IPS-NIHi7 (cell line): ENCODE data around the gene SLC6A7.
"Not testable (repeated sequence)": the region's sequence is repeated elsewhere in the genome, so short reads cannot be mapped to it uniquely, and the experiment has no call there.

Experiments used
- DNase-seq: peaks from one replicate; pipeline ENCODE4 v3.0.0; 2012; ENCODE audit warnings: mixed read lengths; ENCODE audit errors: extremely low spot score

The SLC6A7 gene

GRCh38 chr5:150217038-150217437 is 27.2 kb downstream of the SLC6A7 start:
- no peak for DNase-seq

- DNase-seq, result peak; percentile 93
Observed at GRCh38 chr5:150217873-150218692, 28.2 kb downstream of the SLC6A7 start.

DNA sequence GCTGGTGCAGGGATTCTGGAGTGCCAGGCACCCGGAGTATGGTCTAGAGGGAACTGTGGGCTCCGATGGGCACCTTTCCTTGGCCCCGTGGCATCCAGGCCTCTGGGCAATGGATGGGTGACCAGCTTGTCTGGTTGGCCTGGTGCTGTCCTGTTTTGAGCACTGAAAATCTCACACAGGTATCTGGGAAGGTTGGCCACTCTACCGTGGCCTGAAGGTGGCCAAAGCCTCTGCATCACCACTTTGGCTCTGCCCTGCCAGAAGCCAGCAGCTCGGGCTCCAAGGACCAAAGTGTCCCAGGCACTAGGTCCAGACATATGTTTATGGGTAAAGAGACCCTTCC is 28.8 kb downstream of the SLC6A7 start:
- no peak for DNase-seq

DNA sequence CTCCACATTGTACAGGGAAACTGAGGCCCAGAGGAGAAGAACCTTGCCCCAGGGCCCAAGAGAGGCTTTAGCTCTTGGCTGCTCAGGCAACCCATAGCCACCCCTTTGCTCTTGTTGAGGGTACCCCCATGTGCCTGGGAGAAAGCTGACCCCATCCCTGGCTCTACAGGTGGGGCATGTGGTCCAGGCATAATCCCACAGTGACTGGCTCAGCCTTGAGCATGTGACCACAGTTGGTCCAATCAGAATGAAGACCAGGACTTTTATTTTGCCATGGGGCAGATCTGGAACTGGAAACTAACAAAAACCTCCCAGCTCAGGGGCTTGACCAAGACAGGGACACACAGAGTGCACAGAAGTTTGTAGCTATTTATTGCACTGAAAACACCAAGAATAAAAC is 29.3 kb downstream of the SLC6A7 start:
- peak; percentile 47 for DNase-seq

GRCh38 chr5:150219861-150220260 is 30.0 kb downstream of the SLC6A7 start:
- DNase-seq, result no peak

GRCh38 chr5:150221471-150221870 is 31.6 kb downstream of the SLC6A7 start:
- no peak for DNase-seq

DNA sequence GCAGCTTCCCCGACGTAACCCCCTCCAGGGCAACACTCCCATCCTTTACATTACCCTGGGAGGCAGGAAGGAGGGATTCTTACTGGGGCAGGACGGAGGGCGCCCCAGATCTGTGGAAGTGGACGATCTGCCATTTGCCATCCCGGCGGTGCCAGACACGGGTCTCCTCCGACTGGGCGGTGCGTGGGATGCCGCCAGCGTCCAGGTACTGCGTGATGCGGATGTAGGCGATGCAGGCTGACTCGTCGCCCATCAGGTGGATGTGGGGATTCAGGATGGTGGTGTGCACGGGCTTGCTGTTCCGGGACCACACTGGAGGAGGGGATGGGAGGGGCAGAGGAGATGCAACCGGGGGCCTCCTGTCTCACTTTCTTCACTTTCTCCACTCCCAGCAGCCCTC is 33.0 kb downstream of the SLC6A7 start:
- DNase-seq, result no peak

DNA sequence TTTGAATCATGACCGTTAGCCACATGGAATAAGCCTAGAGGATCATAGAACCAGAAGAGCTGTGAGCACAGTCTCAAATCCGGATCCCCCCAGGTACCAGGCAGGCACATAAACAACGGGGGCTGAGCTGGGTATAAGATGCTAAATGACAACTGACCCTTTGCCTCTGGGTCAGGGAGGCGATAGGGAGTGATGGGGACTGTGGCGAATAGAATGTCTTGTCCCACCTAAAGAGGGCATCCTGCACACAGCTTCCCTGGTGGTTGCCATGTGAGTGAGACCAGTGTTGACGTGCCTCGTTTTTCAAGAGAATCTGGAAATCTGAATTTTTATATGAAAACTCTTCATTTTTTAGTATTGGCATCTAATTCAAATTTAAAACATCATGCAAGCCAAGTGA is 33.6 kb downstream of the SLC6A7 start:
- no peak for DNase-seq

DNA sequence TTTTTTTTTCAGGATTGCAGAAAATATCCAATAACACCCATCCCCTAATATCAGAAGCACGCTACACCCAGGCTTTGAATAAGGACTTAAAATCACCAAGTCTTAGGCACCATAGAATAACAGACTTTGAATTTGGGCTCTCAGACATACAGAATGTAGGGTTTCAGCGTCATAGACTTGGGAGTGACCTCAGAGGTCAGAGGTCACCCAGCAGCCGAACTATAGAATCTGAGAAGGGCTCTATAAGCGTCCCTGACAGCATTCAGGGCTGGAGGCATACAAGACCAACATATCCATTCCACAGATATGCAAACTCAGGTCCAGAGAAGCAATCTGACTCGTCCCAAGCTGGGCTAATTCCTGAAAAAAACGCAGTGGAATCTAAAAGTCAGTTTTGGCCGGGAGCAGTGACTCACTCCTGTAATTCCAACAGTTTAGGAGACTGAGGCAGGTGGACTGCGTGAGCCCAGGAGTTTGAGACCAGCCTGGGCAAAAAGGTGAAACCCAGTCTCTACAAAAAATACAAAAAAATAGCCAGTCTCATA is 34.7 kb downstream of the SLC6A7 start:
- DNase-seq, result no peak

DNA sequence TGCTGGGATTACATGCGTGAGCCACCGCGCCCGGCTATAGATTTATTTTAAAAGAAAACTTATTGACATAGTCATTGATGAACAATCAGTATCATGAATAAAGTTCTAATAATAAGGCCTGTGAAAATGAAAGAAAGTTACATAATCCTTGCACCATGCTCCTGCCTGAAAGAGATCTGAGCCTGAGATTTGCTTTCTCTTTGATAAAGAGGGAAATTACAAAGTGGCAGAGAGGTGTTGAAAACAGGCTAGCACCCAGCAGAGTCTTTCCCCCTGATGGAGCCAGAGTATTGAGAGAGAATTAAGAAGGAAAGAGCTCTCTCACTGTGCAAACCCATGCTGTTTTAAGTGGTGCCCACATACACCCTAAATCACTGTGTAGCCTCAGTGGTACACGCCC is 37.2 kb downstream of the SLC6A7 start:
- DNase-seq, result no peak

DNA sequence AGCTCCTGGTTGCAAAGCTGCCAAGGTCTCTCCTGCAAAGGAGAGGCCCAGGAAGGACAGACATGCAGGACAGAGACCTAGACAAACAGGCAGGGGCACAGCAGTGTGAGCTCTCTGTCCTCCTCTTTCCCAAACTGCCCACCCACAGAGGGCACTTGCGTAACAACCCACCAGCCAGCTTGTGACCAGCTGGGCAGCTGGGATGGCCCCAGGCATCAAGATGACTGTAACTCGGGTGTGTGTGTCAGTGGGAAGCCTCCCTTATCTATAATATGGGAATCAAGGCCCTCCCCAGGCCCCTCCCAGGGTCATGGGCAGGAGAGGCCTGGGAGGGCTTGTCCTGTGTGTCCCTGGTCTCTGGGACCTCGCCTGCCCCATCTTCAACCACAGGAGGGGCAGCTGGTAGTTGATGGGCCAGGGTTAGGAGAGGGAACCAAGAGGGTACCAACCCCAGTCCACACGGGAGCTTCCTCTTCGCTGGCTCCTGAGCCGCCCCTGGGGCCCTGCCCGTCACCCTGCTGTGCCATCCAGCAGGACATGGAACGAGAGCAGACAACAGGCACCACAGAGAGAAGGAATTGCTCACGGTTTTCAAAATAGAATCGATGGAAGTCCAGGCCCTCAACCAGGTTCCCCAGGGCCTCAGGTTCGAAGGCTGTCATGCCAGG is 37.9 kb downstream of the SLC6A7 start:
- no peak for DNase-seq

DNA sequence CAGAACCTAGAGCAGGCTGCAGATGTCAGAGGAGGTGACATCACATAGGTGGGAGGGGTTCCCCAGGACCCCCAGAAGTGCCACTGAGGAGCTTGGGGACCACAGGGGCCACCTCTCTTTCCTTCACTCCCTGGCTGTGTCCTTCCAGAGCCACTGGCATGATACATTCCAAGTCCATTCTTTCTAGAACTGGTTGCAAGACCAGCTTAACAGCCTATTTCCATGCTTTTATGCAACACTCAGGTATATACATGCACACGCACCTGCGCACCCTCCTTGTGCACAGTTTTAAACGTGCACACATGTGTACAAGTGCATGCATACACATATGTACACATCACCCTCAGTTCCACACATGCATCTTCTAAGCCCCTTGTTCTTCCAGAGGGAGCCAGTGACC is 39.7 kb downstream of the SLC6A7 start:
- no peak for DNase-seq

DNA sequence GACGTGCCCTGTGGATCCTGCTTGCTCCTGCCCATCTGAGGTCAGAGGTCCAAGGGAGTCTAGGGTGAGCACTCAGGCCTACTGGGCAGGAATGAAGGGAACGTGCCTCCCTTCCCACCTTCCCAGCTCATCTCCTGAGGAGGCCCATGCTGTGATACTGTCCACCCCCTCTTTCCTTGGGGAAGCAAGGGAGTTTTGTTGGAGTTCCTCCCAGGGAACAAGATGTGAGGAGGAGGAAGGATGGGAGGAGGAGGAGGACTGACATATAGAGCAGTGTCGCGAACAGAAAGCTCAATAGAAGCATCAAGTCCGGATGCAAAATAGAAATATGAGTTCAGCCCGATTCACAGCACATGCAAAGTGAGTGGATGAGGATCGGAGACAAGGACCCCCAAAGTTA is 41.0 kb downstream of the SLC6A7 start:
- DNase-seq, result no peak

- DNase-seq, result not testable (repeated sequence)
Observed at GRCh38 chr5:150233706-150234105, 43.8 kb downstream of the SLC6A7 start.

DNA sequence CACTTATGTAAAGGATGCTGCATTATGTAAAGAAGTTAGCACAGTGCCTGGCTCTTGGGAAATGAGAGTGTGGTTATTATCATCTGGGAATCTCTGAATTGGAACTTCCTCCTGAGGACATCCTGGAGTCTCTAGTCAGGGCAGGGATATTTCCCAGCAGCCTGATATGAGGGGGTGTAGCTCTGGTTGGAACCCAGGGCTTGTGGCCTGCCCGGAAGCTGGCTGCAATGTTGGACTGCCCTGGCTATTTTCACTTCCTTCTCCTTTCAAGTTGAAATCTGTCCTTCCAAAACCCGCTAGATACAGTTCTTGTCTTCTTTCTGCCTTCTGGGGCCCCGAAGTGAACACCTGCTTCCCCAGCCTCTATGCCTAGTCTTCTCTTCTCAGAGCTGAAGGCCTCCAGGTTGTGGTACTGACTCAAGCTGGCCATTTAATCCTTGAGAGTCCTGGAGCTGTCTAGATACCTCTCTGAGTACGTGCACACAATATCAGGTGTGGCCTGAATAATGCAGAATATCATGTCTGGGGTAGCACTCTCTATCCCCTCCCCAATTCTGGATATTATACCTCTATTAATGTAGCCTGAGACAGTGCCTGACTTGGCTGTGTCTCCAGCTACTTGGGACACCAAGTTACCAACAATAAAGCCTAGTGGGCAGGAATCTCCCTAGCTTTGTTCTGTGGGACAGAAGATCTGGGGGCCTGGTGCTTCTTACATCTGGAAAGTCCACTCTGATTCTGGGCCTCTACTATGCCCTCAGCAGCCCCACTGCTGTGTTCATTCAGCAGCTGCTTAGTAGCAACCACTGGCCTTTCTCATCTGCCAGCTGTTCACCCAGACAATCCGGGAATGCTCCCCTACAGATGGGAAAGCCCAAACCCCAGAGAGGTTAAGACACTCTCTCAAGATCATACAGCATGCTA is 45.0 kb downstream of the SLC6A7 start:
- DNase-seq, result no peak

GRCh38 chr5:150235500-150235854 is 45.6 kb downstream of the SLC6A7 start:
- DNase-seq, result no peak

- no peak for DNase-seq
Observed at GRCh38 chr5:150236313-150236712, 46.5 kb downstream of the SLC6A7 start.

DNA sequence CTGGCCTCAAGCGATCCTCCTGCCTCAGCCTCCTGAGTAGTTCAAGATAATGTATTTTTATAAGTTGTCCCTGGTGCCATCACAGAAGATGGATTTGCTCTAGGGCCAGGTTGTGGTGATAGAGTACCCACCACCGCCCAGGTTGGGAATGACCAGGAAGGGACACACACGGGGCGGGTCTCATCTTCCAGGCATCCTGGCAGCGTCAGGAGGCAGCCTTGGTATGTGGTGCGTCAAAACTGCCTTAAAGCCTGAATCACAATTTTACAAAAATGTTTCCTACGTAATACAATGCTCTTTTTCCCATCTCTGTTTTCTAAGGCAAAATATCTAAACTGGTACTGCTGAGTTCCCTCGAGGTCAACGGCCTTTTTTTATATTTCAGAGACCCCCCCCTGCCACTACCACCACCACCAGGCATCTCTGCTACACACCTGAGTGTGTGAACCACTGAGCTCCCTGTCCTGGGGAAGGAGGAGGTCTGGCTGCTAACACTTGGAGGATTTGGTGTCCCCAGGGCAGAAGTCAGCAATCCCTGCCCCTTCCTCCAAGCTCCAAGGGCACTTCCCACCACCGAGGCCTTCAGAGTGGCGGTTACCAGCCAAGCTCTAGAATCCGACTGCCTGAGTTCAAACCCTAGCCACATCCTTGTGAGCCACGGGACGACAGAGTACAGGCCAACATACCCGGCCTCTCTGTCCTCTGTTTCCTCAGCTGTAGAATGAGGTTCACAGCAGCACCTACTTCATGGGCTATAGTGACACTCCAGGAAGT is 47.3 kb downstream of the SLC6A7 start:
- no peak for DNase-seq

- no peak for DNase-seq
Observed at GRCh38 chr5:150238646-150239045, 48.8 kb downstream of the SLC6A7 start.

DNA sequence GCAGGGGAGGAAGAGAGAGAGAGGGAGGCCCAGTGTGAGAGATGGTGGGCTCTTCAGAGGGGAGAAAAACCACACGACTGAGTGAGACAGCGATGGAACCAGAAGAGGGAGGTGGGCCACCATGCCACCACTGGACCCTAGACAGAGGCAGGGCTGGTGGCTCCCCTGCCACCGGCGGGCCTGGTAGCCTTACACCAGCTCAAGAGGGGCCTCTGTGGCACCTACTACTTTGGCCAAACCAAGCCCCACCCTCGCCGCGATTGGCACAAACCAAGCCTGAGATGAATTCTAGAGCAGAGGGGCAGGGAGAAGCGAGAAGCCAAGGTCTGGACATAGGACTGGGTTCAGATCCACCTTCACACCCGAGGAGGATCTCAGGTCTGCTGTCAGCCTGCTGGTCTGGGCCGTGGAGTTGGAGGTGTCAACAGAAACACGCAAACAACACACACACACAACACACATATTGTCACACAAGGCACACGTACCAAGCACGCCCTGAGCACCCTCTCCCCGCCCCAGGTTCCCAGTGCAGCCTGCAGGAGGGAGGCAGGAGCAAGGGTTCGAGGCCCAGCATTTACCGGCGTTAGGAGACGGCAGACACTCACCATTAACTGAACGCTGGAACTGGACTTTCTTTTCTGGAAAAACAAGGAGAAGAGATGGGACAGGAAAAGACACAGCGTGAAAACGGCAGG is 49.4 kb downstream of the SLC6A7 start:
- no peak for DNase-seq

DNA sequence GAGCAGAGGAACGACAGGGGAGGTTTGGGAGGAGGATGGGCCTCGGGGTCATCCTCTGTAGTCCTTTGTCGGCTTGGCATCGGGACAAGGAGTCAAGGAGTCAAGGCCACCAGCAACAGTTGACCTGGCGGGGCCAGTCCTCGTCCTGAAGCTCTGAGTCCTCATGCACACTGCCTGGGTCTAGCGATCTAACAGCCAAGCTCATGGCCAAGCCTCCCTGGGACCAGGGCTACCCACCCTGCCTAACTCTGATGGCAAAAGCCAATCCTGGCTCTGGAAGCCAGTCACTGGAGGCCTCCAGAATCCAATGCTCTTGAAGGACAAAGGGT is 49.9 kb downstream of the SLC6A7 start:
- DNase-seq, result no peak
